ENCODE measurements around the gene SCGB2A2. TPM values are rescaled to one million over a fixed set of nuclear protein-coding genes. Genes with fewer than 3 reads are reported as not detected.

Gene SCGB2A2
- total RNA-seq, 4 donors from 2014 or later, result not detected

DNA sequence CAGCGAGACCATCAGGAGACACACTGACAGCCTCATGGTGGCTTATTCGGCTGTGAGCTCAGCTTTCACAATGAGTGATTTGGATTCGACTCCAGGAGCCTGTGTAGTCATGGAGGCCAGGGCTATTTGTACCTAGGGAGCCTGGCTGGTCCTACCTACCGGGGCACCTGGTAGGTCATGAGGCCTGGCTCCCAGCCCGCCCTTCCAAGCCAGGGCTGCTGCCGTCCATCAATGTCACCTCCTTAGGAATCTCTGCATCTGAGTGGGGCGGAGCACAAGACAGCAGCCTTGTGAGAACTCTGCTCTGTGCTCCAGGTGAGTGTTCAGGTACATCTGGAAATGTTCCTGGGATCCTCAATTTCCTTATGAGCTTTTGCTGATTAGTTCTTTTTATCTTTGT lies 29.0 kb downstream of the SCGB2A2 start, which contains the start of gene SCGB1D4:
SCGB1D4 (minus strand) TSS at position 101 of the 400 bp plus-strand sequence; CDS start at position 36, 65 bp downstream.
- WGBS, 2 donors (ENCODE audit: low coverage in 1 of 2), result 57% methylated on average over 7 of the region's 7 CpGs; no CpG with 5 or more reads in 1 of the 2 donors
- H3K9me3 ChIP-seq, result no peaks in the 10 kb centered on the region
- DNase-seq, result no peak
- H3K4me3 ChIP-seq, result no peak within 1 kb of the TSS
- H3K27ac ChIP-seq, result no peak within 1 kb of the TSS
- H3K36me3 ChIP-seq, result no peaks in the 10 kb centered on the region
- peaks cover 34% of the 10 kb centered on the region for H3K27me3 ChIP-seq
- no peak for TF ChIP-seq EP300 (IDR thresholded peaks at IDR 0.05; ENCODE audit: low read depth)
- no peak for TF ChIP-seq POLR2AphosphoS5 (IDR thresholded peaks at IDR 0.05)
- no peak for TF ChIP-seq CTCF (IDR thresholded peaks at IDR 0.05)
- TF ChIP-seq POLR2A (IDR thresholded peaks at IDR 0.05), result no peak
- intact Hi-C loops (cut with DNase I; ENCODE audit: low total_unique reads) (no loop called here), in situ Hi-C loops (cut with MboI; ENCODE audit: low pct_ligation_motif_present in 1 of 4, low pct_unique_long_range_greater_than_20kb in 1 of 4, low sequenced_read_pairs in 3 of 4) (no loop called here)
- no peaks in the 10 kb centered on the region for H3K4me1 ChIP-seq

DNA sequence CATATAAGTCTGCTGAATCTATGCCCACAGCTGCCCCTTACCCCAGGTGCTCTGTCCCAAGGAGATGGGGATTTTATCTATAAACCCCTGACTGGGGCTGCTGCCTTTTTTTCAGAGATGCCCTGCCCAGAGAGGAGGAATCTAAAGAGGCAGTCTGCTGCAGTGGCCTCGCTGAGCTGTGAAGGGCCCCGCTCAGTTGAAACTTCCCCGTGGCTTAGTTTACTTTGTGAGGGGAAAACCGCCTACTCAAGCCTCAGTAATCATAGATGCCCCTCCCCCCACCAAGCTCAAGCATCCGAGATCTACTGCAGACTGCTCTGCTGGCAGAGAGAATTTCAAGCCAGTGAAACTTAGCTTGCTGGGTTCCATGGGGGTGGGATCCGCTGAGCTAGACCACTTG lies 36.3 kb downstream of the SCGB2A2 start:
- Histone ChIP-seq H3K4me3 (no peak overlapping the region), H3K9me3 (no peaks in the 10 kb centered on the region), H3K27me3 (peaks cover 26% of the 10 kb centered on the region), H3K36me3 (no peaks in the 10 kb centered on the region), H3K27ac (no peak overlapping the region), H3K4me1 (no peaks in the 10 kb centered on the region)
- DNase-seq, result no peak
- WGBS, 2 donors (ENCODE audit: low coverage in 1 of 2), result 48% methylated on average over 6 of the region's 6 CpGs; no CpG with 5 or more reads in 1 of the 2 donors
- intact Hi-C loops (cut with DNase I; ENCODE audit: low total_unique reads) (loop anchor here (5.0 kb wide), 1 partner anchor 139 kb away; no protein-coding TSS in a partner anchor), in situ Hi-C loops (cut with MboI; ENCODE audit: low pct_ligation_motif_present in 1 of 4, low pct_unique_long_range_greater_than_20kb in 1 of 4, low sequenced_read_pairs in 3 of 4) (loop anchor here in 2 of 4 donors (25.0 kb wide), 2 partner anchors 94 to 444 kb away; partner anchors contain the start of gene SCGB2A1 (in 1 of the 2))
- TF ChIP-seq POLR2AphosphoS5 (IDR thresholded peaks at IDR 0.05) (no peak), CTCF (IDR thresholded peaks at IDR 0.05) (no peak), POLR2A (IDR thresholded peaks at IDR 0.05) (no peak), EP300 (IDR thresholded peaks at IDR 0.05; ENCODE audit: low read depth) (no peak)

DNA sequence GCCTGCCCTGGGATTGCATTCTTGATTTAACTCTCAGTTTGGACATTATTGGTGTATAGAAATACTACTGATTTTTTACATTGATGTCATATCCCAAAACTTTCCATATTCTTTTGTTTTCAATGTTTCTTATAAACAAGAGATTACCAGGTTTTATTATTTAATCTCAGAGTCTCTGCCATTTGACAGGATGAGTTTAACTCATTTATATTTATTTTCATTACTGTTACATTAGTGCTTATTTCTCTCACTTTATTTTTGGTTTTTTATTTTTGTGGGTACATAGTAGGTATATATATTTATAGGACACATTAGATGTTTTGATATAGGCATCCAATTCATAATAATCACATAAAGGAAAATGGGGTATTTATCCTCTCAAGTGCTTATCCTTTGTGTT lies 38.0 kb downstream of the SCGB2A2 start:
- in situ Hi-C loops (cut with MboI; ENCODE audit: low pct_ligation_motif_present in 1 of 4, low pct_unique_long_range_greater_than_20kb in 1 of 4, low sequenced_read_pairs in 3 of 4), result loop anchor here in 2 of 4 donors (25.0 kb wide), 2 partner anchors 96 to 446 kb away; partner anchors contain the start of gene SCGB2A1 (in 1 of the 2)
- intact Hi-C loops (cut with DNase I; ENCODE audit: low total_unique reads), result loop anchor here (5.0 kb wide), 1 partner anchor 141 kb away; no protein-coding TSS in a partner anchor
- TF ChIP-seq EP300 (IDR thresholded peaks at IDR 0.05; ENCODE audit: low read depth) (no peak), POLR2A (IDR thresholded peaks at IDR 0.05) (no peak), CTCF (IDR thresholded peaks at IDR 0.05) (no peak), POLR2AphosphoS5 (IDR thresholded peaks at IDR 0.05) (no peak)

DNA sequence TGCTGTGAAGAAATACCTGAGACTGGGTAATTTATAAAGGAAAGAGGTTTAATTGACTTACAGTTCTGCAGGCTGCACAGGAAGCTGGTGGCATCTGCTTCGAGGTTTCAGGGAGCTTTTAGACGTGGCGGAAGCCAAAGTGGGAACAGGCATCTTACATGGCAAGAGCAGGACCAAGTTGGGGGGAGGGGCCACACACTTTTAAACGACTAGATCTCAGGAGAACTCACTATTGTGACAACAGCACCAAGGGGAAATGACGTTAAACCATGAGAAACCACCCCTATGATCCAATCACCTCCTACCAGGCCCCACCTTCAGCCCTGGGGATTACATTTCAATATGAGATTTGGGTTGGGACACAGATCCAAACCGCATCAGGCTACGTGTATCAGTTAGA lies 40.0 kb downstream of the SCGB2A2 start:
- Histone ChIP-seq H3K4me1 (peaks cover 0 to 3% (median 0%) of the 10 kb centered on the region in 4 donors), H3K27ac (no peak overlapping the region), H3K9me3 (no peaks in the 10 kb centered on the region), H3K27me3 (peaks cover 21% of the 10 kb centered on the region), H3K4me3 (no peak overlapping the region), H3K36me3 (no peaks in the 10 kb centered on the region)
- no peak for DNase-seq
- intact Hi-C loops (cut with DNase I; ENCODE audit: low total_unique reads) (loop anchor here (5.0 kb wide), 1 partner anchor 143 kb away; no protein-coding TSS in a partner anchor), in situ Hi-C loops (cut with MboI; ENCODE audit: low pct_ligation_motif_present in 1 of 4, low pct_unique_long_range_greater_than_20kb in 1 of 4, low sequenced_read_pairs in 3 of 4) (loop anchor here in 3 of 4 donors (10.0 to 25.0 kb wide), 3 partner anchors 98 to 448 kb away; partner anchors contain the start of gene SCGB2A1 (in 1 of the 3))
- TF ChIP-seq CTCF (IDR thresholded peaks at IDR 0.05) (no peak), POLR2A (IDR thresholded peaks at IDR 0.05) (no peak), POLR2AphosphoS5 (IDR thresholded peaks at IDR 0.05) (no peak), EP300 (IDR thresholded peaks at IDR 0.05; ENCODE audit: low read depth) (no peak)
- WGBS, 2 donors (ENCODE audit: low coverage in 1 of 2), result 51 to 92% methylated on average over 2 to 7 of the region's 7 CpGs

More for the DNA sequence above, 38.0 kb downstream of the SCGB2A2 start:
- no peak overlapping the region for H3K4me3 ChIP-seq
- H3K27me3 ChIP-seq, result peaks cover 21% of the 10 kb centered on the region
- H3K4me1 ChIP-seq, result peaks cover 0 to 3% (median 0%) of the 10 kb centered on the region in 4 donors
- H3K9me3 ChIP-seq, result no peaks in the 10 kb centered on the region
- H3K27ac ChIP-seq, result no peak overlapping the region
- H3K36me3 ChIP-seq, result no peaks in the 10 kb centered on the region
- DNase-seq, result no peak
